Stimulated activated naive B cell treated with anti-CD40 and anti-IgM and Interleukin-4, amounts not matched to agents 10 μg/mL and 1 μg/mL and 100 μg/mL, for 72 hours (primary cell): ENCODE measurements around the gene KIRREL3.

ENCODE experiments used
- ATAC-seq, 2 donors: fragments of 150-1000 bp; cut with Tn5 transposase; replicated peaks; 2 replicates each; pipeline ENCODE4 v1.10.0; 2021; ENCODE audit warnings: moderate library complexity in 1 of 2
- DNase-seq: peaks from one replicate; pipeline ENCODE4 v3.0.0; 2021
- H3K27ac Mint-ChIP-seq: one replicate; pipeline ENCODE4 v1.8.0; 2022; ENCODE audit warnings: mild to moderate bottlenecking, mixed read lengths
- H3K27me3 Mint-ChIP-seq, 2 donors: one replicate each; pipeline ENCODE4 v1.8.0; 2022; ENCODE audit warnings: mixed read lengths in 2 of 2
- H3K36me3 Mint-ChIP-seq, 2 donors: one replicate each; pipeline ENCODE4 v1.8.0; 2022; ENCODE audit warnings: mixed read lengths in 2 of 2, mild to moderate bottlenecking in 1 of 2
- H3K4me1 Mint-ChIP-seq, 2 donors: one replicate each; pipeline ENCODE4 v1.8.0; 2022; ENCODE audit warnings: mixed read lengths in 2 of 2, mild to moderate bottlenecking in 1 of 2
- H3K4me3 Mint-ChIP-seq, 2 donors: one replicate each; pipeline ENCODE4 v1.8.0; 2022; ENCODE audit warnings: mild to moderate bottlenecking in 2 of 2, mixed read lengths in 2 of 2, moderate library complexity in 1 of 2
- H3K9me3 Mint-ChIP-seq, 2 donors: one replicate each; pipeline ENCODE4 v1.8.0; 2022; ENCODE audit warnings: mixed read lengths in 2 of 2, mild to moderate bottlenecking in 1 of 2

KIRREL3 gene

GRCh38 chr11:126791446-126791845 is 209.1 kb downstream of the KIRREL3 start:
- no peak for DNase-seq
- Mint-ChIP-seq H3K9me3 (peaks cover 0 to 2% of the 10 kb centered on the region in 2 donors), H3K4me1 (no peaks in the 10 kb centered on the region), H3K27ac (no peak overlapping the region), H3K27me3 (no peaks in the 10 kb centered on the region), H3K4me3 (no peak overlapping the region), H3K36me3 (no peaks in the 10 kb centered on the region)
- no peak for ATAC-seq

DNA sequence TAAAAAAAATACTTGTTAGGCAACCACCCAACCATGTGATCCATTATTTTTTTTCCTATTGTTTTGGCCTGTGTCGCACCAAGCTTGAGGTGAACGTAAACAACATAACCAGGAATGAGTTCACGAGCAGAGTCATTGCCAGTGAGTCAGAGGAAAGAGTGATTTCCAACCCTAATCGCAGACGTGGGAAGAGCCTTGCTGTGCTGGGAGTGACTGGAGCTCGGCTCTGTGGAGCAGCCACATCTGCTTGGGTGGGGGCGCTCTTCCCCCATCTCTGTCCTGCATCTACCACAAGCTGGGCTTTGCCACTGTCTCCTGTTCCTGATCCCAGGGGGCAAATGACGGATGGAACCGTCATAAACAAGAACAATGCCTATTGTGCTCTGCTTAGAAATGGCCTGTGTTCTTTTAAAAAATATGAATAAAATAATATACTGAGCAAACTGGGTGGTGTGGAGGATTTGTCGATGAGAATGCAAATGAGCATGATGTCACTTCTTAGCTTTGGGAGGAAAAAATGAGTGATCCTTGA is 210.0 kb downstream of the KIRREL3 start:
- no peak for ATAC-seq
- Mint-ChIP-seq H3K4me3 (no peak overlapping the region), H3K4me1 (no peaks in the 10 kb centered on the region), H3K27ac (no peak overlapping the region), H3K27me3 (no peaks in the 10 kb centered on the region), H3K9me3 (peaks cover 0 to 2% of the 10 kb centered on the region in 2 donors), H3K36me3 (no peaks in the 10 kb centered on the region)
- DNase-seq, result no peak

DNA sequence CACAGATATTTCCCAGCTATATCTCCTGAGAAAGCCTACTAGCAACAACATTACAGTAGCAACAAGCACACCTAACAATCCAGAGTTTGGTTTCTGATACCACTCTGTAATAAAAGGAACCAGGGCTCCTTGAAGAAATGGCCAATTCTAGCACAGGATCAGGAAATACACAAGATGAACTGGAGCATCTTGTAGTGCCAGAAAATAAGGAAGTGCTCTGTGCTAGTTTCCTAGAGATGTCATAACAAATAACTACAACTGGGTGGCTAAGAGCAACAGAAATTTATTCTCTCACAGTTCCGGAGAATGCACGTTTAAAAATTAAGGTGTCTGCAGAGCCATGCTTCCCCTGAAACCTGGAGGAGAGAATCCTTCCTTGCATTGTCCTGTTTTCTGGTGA is 217.8 kb downstream of the KIRREL3 start:
- Mint-ChIP-seq H3K4me1 (no peaks in the 10 kb centered on the region), H3K4me3 (no peak overlapping the region), H3K27ac (no peak overlapping the region), H3K27me3 (peaks cover 5 to 31% of the 10 kb centered on the region in 2 donors), H3K9me3 (no peaks in the 10 kb centered on the region), H3K36me3 (no peaks in the 10 kb centered on the region)
- DNase-seq (no peak), ATAC-seq (no peak)

DNA sequence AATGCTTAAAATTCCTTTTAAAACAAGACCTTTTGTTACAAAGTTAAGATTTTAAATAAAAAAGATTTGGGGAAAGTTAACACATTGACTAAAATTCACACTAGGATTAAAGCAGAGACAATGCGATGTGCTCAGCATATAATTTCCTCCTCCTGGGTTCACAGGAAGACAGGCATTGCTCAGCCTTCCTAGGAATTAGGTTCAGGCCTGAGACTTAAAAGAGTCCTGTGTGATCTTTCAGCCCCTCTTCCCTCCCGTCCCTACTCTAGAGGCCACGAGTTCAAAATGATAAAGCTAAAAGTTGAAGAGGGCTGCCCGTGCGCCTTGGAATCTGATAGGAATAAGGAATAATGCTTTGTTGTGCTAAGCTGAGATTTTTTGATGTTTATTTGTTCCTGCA is 218.6 kb downstream of the KIRREL3 start:
- DNase-seq (no peak), ATAC-seq (no peak)
- Mint-ChIP-seq H3K36me3 (no peaks in the 10 kb centered on the region), H3K4me3 (no peak overlapping the region), H3K27me3 (peaks cover 5 to 31% of the 10 kb centered on the region in 2 donors), H3K4me1 (no peaks in the 10 kb centered on the region), H3K27ac (no peak overlapping the region), H3K9me3 (no peaks in the 10 kb centered on the region)

GRCh38 chr11:126776119-126776518 is 224.5 kb downstream of the KIRREL3 start:
- ATAC-seq (no peak), DNase-seq (no peak)
- no peaks in the 10 kb centered on the region for H3K36me3 Mint-ChIP-seq
- no peak overlapping the region for H3K4me3 Mint-ChIP-seq
- no peak overlapping the region for H3K27ac Mint-ChIP-seq
- no peaks in the 10 kb centered on the region for H3K9me3 Mint-ChIP-seq
- peaks cover 8 to 13% of the 10 kb centered on the region in 2 donors for H3K27me3 Mint-ChIP-seq
- no peaks in the 10 kb centered on the region for H3K4me1 Mint-ChIP-seq

DNA sequence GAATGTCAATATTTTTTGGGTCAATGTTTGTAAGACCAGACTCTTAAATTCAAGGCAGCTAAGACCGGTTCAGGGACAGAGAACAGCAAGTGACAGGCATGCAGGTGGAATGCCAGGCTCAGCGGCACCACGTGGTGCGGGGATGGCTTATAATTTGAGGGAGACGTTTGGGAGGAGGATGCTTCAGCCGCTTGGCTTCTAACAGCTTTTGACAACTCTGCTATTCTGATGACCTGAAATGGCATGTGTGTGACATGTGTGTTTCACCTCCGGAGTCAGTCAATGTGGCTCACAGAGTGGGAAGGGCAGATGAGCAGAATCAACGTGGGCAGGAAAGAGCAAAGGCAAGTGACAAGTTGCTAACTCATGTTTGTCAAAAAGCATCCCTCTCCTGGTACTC is 228.3 kb downstream of the KIRREL3 start:
- peaks cover 0 to 6% of the 10 kb centered on the region in 2 donors for H3K9me3 Mint-ChIP-seq
- no peak overlapping the region for H3K27ac Mint-ChIP-seq
- H3K27me3 Mint-ChIP-seq, result peaks cover 0 to 4% of the 10 kb centered on the region in 2 donors
- H3K4me1 Mint-ChIP-seq, result no peaks in the 10 kb centered on the region
- DNase-seq, result no peak
- H3K36me3 Mint-ChIP-seq, result no peaks in the 10 kb centered on the region
- no peak for ATAC-seq
- no peak overlapping the region for H3K4me3 Mint-ChIP-seq

- Mint-ChIP-seq H3K9me3 (peaks cover 0 to 6% of the 10 kb centered on the region in 2 donors), H3K27ac (no peak overlapping the region), H3K4me1 (no peaks in the 10 kb centered on the region), H3K4me3 (no peak overlapping the region), H3K36me3 (no peaks in the 10 kb centered on the region), H3K27me3 (peaks cover 0 to 4% of the 10 kb centered on the region in 2 donors)
- ATAC-seq, result no peak
- no peak for DNase-seq
Measured at GRCh38 chr11:126768702-126769101, 231.9 kb downstream of the KIRREL3 start.

GRCh38 chr11:126766440-126766839 is 234.1 kb downstream of the KIRREL3 start:
- Mint-ChIP-seq H3K36me3 (no peaks in the 10 kb centered on the region), H3K27me3 (no peaks in the 10 kb centered on the region), H3K4me1 (no peaks in the 10 kb centered on the region), H3K4me3 (no peak overlapping the region), H3K27ac (no peak overlapping the region), H3K9me3 (peaks cover 0 to 6% of the 10 kb centered on the region in 2 donors)
- no peak for ATAC-seq
- DNase-seq, result no peak

DNA sequence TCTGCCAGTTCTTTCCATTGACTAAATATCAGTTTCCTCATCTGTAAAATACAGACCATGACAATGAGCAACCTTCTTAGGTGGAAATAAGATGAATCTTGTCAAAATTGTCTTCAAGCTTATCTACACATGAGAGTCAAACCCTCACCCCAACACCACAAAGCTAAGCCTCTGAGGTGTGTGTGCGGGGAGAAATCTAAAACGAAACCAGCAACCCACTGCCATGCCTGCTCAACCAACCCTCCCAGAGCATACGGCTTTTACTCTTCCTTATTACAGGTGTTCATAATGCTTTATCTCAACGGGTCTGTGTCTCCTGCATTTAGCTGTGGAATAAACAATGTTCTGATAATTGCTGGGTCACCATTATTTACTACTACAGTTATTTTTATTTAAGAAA is 235.4 kb downstream of the KIRREL3 start:
- peaks cover 0 to 6% of the 10 kb centered on the region in 2 donors for H3K9me3 Mint-ChIP-seq
- H3K27me3 Mint-ChIP-seq, result no peaks in the 10 kb centered on the region
- ATAC-seq (no peak), DNase-seq (no peak)
- H3K4me3 Mint-ChIP-seq, result no peak overlapping the region
- no peak overlapping the region for H3K27ac Mint-ChIP-seq
- H3K4me1 Mint-ChIP-seq, result no peaks in the 10 kb centered on the region
- H3K36me3 Mint-ChIP-seq, result no peaks in the 10 kb centered on the region

DNA sequence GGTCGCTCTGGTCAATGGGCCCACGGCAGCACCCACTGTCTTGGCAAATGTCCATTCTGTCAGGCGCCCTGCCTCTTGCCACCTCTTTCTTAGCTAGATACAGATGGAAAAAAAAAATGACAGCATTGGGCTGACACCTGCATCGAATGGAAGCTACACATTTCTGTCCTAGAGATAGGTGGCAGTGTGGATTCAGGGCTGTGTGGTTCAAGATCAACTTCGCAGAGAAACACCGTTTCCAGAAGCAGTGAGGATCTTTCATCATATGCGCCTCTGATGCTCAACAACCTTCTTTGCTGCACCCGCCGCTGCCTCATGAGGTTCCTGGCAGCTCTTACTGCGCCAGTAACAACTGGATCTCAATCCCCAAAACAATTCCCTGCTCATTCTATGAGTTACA is 236.3 kb downstream of the KIRREL3 start:
- DNase-seq (no peak), ATAC-seq (no peak)
- Mint-ChIP-seq H3K27ac (no peak overlapping the region), H3K9me3 (peaks cover 0 to 6% of the 10 kb centered on the region in 2 donors), H3K4me3 (no peak overlapping the region), H3K36me3 (no peaks in the 10 kb centered on the region), H3K4me1 (no peaks in the 10 kb centered on the region), H3K27me3 (no peaks in the 10 kb centered on the region)

DNA sequence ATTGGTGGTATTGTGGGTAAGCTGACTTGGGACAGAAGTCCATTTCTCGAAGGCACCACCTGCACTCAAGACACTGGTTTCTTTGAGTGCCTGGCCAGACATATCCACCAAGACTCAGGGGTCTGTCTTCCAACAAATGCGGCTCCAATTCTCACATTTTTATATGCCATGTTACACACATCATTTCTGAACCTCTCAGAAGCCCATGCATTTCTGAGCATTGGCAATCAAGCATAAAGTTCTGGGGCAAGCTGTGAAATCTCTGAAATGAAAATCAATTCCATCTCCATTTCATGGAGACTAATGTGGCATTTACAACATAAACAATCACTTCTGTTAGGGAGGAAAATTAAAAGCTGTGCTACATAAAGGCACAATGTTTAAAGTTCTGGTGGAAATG is 243.7 kb downstream of the KIRREL3 start:
- Mint-ChIP-seq H3K9me3 (no peaks in the 10 kb centered on the region), H3K27me3 (peaks cover 4 to 7% of the 10 kb centered on the region in 2 donors), H3K4me3 (no peak overlapping the region), H3K4me1 (no peaks in the 10 kb centered on the region), H3K27ac (no peak overlapping the region), H3K36me3 (no peaks in the 10 kb centered on the region)
- DNase-seq, result no peak
- no peak for ATAC-seq

- no peak overlapping the region for H3K4me3 Mint-ChIP-seq
- H3K36me3 Mint-ChIP-seq, result no peaks in the 10 kb centered on the region
- ATAC-seq (no peak), DNase-seq (no peak)
- H3K4me1 Mint-ChIP-seq, result no peaks in the 10 kb centered on the region
- H3K27me3 Mint-ChIP-seq, result peaks cover 4 to 7% of the 10 kb centered on the region in 2 donors
- no peaks in the 10 kb centered on the region for H3K9me3 Mint-ChIP-seq
- H3K27ac Mint-ChIP-seq, result no peak overlapping the region
Measured at GRCh38 chr11:126756421-126756820, 244.1 kb downstream of the KIRREL3 start.

- no peak for ATAC-seq
- Mint-ChIP-seq H3K27me3 (peaks cover 4 to 7% of the 10 kb centered on the region in 2 donors), H3K9me3 (no peaks in the 10 kb centered on the region), H3K4me1 (no peaks in the 10 kb centered on the region), H3K4me3 (no peak overlapping the region), H3K36me3 (no peaks in the 10 kb centered on the region), H3K27ac (no peak overlapping the region)
- no peak for DNase-seq
Measured at GRCh38 chr11:126755526-126755925, 245.0 kb downstream of the KIRREL3 start.

GRCh38 chr11:126754591-126755426 is 245.8 kb downstream of the KIRREL3 start:
- Mint-ChIP-seq H3K27ac (no peak overlapping the region), H3K9me3 (no peaks in the 10 kb centered on the region), H3K27me3 (peaks cover 4 to 7% of the 10 kb centered on the region in 2 donors), H3K4me3 (no peak overlapping the region), H3K36me3 (no peaks in the 10 kb centered on the region), H3K4me1 (no peaks in the 10 kb centered on the region)
- ATAC-seq (no peak), DNase-seq (no peak)

- ATAC-seq, result no peak
- Mint-ChIP-seq H3K4me3 (no peak overlapping the region), H3K27me3 (peaks cover 8 to 12% of the 10 kb centered on the region in 2 donors), H3K9me3 (no peaks in the 10 kb centered on the region), H3K36me3 (no peaks in the 10 kb centered on the region), H3K27ac (no peak overlapping the region), H3K4me1 (no peaks in the 10 kb centered on the region)
- no peak for DNase-seq
Measured at GRCh38 chr11:126753990-126754389, 246.6 kb downstream of the KIRREL3 start.
